ENCODE measurements around the gene GALNT5.

GALNT5 gene

GRCh38 chr2:157321466-157321865 lies 64.0 kb downstream of the GALNT5 start:
- no peak overlapping the region for H3K4me3 ChIP-seq (ENCODE audit: low read depth, low read length)
- DNase-seq (ENCODE audit: low read depth) = no peak
- TF ChIP-seq MYC (IDR thresholded peaks at IDR 0.05; ENCODE audit: low read depth, low read length) (no peak), POLR2A (IDR thresholded peaks at IDR 0.05; ENCODE audit: extremely low read depth, insufficient read length) (no peak), CTCF (IDR thresholded peaks at IDR 0.05; ENCODE audit: low read depth, low read length) (no peak)
- TF ChIP-seq, protein P1, sequence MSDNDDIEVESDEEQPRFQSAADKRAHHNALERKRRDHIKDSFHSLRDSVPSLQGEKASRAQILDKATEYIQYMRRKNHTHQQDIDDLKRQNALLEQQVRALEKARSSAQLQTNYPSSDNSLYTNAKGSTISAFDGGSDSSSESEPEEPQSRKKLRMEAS (IDR thresholded peaks at IDR 0.05; ENCODE audit: low read depth, low read length) = no peak

DNA sequence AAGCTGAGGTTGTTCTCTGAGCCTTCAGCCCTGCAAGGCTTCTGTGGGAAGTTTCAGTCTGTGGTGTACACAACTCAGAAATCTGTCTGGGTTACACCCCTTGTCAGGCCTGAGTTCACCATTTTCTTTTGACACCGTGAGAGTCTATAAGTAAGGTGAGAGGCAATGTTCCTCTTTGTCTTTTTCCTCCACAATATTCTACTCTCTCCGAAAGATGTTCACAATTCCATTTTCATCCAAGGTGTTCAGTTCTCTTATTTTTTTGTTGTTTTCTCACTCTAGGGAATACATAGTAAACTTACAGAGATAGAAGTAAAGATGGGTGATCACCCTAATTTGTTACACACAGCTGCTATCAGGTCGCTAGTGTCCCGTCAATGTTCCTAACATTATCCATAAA lies 64.9 kb downstream of the GALNT5 start:
- DNase-seq (ENCODE audit: low read depth) = no peak
- no peak overlapping the region for H3K4me3 ChIP-seq (ENCODE audit: low read depth, low read length)
- no peak for TF ChIP-seq MYC (IDR thresholded peaks at IDR 0.05; ENCODE audit: low read depth, low read length)
- no peak for TF ChIP-seq CTCF (IDR thresholded peaks at IDR 0.05; ENCODE audit: low read depth, low read length)
- no peak for TF ChIP-seq POLR2A (IDR thresholded peaks at IDR 0.05; ENCODE audit: extremely low read depth, insufficient read length)
- TF ChIP-seq, protein P1 (IDR thresholded peaks at IDR 0.05; ENCODE audit: low read depth, low read length) = no peak

- H3K4me3 ChIP-seq (ENCODE audit: low read depth, low read length) = no peak overlapping the region
- TF ChIP-seq, protein P1 (IDR thresholded peaks at IDR 0.05; ENCODE audit: low read depth, low read length) = no peak
- TF ChIP-seq CTCF (IDR thresholded peaks at IDR 0.05; ENCODE audit: low read depth, low read length) = no peak
- no peak for TF ChIP-seq POLR2A (IDR thresholded peaks at IDR 0.05; ENCODE audit: extremely low read depth, insufficient read length)
- TF ChIP-seq MYC (IDR thresholded peaks at IDR 0.05; ENCODE audit: low read depth, low read length) = no peak
- DNase-seq (ENCODE audit: low read depth) = no peak
Observed at GRCh38 chr2:157324331-157324843, 66.9 kb downstream of the GALNT5 start.

GRCh38 chr2:157325786-157326185 lies 68.3 kb downstream of the GALNT5 start, which contains the start of gene ERMN:
TSS of gene ERMN (minus strand) at chr2:157325824. CDS start at chr2:157325642, 182 bp downstream.
- DNase-seq (ENCODE audit: low read depth) = no peak
- no peak within 1 kb of the TSS for H3K4me3 ChIP-seq (ENCODE audit: low read depth, low read length)
- TF ChIP-seq POLR2A (IDR thresholded peaks at IDR 0.05; ENCODE audit: extremely low read depth, insufficient read length) (no peak), CTCF (IDR thresholded peaks at IDR 0.05; ENCODE audit: low read depth, low read length) (no peak), MYC (IDR thresholded peaks at IDR 0.05; ENCODE audit: low read depth, low read length) (no peak)
- TF ChIP-seq, protein P1 (IDR thresholded peaks at IDR 0.05; ENCODE audit: low read depth, low read length) = no peak

DNA sequence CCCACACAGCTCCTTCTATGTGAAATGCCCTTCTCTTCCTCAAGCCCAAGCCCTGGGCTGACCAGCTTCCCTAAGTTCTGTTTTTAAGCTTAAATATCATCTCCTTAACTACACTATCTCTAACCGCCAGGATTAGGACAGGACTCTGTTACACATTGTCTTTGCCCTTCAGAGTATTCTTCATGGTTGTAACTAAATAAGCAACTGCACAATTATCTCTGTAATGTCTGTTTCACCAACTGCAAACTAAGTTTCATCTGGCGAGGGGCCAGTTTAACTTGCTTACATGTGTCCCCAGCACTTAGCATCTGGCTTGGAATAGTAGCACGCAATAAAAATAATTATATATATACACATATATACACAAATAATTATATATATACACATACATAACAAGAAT lies 69.2 kb downstream of the GALNT5 start:
- no peak for TF ChIP-seq MYC (IDR thresholded peaks at IDR 0.05; ENCODE audit: low read depth, low read length)
- TF ChIP-seq, protein P1 (IDR thresholded peaks at IDR 0.05; ENCODE audit: low read depth, low read length) = no peak
- TF ChIP-seq POLR2A (IDR thresholded peaks at IDR 0.05; ENCODE audit: extremely low read depth, insufficient read length) = no peak
- no peak for TF ChIP-seq CTCF (IDR thresholded peaks at IDR 0.05; ENCODE audit: low read depth, low read length)
- H3K4me3 ChIP-seq (ENCODE audit: low read depth, low read length) = no peak overlapping the region
- no peak for DNase-seq (ENCODE audit: low read depth)

Measured in NB4 (cell line).